COR-L47 (cell line): ENCODE data around the gene HOXD12.

Source experiments
- DNase-seq: peaks from one replicate; lab custom pipeline; 2025; lab: John Stamatoyannopoulos, UW

Gene HOXD12

GRCh38 chr2:176080540-176081375 lies 18.8 kb upstream of the HOXD12 start:
- no peak for DNase-seq

DNA sequence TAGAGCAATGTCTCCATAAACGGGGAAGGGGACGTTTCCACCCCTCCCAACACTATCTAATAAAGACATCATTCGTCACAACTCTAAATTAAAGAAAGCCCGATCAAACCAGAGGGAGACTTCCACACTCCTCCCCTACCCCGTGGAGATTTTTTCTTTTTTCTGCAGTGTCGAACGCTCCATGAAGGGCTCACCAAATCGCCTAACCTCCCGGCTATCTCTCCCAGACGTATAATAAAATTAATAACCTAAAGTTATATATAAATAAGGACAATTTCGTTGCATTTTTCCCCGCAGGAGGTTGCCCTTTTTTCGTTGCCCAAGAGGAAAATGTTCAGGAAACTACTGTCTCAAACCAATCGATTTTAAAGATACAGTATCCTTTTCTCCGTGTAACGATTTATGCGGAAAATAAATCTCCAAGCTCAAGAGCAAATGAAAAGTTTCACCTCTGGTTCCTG lies 18.2 kb upstream of the HOXD12 start:
- no peak for DNase-seq

DNA sequence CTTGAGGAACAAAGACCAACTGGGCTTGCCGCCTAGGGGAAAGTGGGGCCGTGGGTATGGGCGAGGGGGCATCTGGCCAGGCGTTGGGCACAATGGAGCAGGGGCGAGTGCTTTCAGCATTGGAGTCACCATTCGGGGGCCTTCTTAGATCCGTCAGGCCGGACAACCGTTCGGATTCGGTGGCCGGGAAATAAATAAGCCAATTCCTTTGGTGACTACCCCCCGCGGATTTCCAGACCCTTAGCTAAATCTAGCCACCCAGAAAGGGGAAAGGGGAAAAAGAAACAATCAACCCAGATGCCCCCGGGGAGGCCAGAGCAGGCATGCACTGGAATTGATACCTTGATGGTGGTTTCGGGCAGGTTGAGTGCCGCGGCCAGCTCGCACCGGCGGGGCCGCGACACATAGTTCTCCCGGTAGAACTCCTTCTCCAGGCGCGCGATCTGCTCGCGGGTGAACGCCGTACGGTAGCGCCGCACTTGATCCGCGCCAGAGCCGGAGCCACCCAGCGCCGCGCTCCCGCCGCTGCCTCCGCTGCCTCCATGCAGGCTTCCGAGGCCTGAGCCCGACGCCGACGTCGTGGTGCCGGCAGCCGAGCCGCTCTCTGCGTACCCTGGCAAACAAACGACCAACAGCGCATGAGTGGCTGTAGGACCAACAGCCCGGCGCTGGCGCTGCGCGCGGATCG lies 17.6 kb upstream of the HOXD12 start:
- DNase-seq, result no peak

DNA sequence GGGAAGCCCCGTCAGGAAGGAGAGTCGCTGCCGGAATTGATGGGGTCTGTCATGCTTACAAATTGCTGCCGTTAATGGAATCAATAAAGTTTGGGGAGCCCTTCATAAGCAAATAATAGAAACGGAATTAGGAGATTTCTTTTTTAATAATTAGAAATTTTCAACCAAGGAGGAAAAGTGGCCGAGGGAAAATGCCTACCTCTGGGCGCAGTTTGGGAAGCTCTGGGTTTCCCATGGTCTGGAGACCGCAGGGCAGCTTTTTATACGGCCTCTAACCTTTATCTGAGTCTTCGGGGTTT lies 17.1 kb upstream of the HOXD12 start:
- DNase-seq, result no peak

DNA sequence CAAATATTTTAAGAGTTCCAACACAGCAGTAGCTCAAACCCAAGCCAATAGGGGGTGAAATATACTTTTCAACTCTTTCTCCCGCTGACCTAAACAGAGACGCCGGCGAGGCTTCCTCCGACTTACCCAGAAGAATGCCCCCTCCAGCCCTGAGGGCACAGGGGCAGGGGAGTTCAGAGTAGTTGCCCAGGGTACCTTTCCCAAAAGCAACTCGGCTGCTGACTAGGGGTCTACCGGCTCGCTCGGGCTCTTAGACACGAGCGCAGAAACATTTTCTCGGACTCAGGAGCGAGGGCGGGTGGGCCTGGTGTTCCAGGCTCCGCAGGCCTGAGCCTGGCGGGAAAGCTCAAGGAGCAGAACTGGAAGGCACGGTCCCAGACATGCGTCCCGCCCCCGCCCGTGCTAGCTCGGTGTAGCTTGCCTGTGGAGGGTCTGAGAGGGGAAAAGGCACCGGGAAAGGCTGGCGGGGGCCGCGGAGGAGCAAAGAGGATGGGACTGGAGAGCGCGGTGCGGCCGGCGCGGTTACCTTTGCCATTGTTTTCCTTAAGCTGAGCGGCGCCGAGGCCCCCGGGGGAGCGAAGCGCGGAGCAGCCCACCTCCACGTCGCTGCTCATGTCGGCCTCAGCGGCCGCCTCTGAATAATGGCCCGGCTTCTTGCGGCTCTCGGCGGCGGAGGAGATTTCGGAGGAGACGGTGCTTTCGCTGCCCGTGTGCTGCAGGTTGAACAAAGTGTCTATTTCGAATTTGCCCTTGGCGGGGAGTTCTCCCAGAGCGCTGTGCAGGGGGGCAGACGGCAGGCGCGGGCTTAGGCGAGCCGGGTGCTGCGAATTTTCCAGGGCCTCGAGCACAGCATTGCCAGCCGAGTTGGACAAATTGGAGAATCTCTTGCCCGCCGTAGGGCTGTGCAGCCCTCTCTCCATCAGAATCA lies 16.5 kb upstream of the HOXD12 start:
- no peak for DNase-seq

DNA sequence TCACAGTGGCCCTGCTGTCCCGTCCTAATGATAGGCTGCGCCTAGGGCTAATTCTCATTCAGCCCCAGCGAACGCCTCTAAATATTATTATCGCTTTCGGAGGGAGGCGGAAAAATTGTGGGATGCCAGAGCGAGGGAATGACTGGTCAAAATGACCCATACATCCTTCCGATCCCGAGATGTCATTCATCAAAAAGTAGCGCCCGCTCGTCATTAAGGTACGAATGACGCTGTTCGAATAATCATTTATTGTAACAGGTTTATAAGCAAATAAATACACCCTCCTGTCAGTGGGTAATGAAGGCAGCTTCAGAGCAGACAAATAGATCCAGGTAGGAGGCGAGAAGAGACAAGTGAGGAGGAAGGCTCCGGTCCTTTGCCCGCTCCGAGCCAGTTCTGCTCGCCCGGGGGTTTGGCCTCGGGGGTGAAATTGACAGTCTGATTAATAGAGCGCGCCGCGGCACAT lies 15.8 kb upstream of the HOXD12 start, which contains the start of gene EVX2:
Gene EVX2 (minus strand): TSS at position 167 of the 466 bp plus-strand sequence. CDS start 186 bp downstream, outside the sequence.
- no peak for DNase-seq

DNA sequence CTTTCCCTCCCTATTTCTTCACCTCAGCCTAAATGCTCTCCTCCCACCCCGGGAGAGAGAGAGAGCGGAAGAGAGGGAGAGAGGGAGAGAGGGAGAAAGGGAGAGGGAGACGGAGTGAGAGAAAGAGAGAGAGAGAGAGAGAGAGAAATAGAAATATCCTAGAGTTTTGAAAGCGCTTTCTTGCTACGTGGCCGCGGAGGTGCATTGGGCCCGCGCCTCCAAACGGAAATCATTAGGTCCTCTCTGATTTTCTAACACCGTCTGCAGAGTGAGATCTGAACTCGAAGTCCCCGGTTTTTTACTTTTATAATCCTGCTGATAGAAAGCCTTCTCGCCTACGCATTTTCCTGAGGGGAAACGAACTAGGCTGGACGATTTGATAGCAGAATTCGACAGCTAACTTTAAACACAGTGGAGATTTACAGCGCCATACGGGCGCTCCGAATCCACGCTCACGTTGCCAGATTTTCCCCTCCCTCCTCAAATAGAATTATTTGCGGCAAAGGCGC lies 14.9 kb upstream of the HOXD12 start:
- DNase-seq, result no peak

GRCh38 chr2:176085120-176085788 lies 14.3 kb upstream of the HOXD12 start:
- DNase-seq, result no peak

- DNase-seq, result peak; percentile 45
Measured at GRCh38 chr2:176085861-176086771, 13.5 kb upstream of the HOXD12 start.

DNA sequence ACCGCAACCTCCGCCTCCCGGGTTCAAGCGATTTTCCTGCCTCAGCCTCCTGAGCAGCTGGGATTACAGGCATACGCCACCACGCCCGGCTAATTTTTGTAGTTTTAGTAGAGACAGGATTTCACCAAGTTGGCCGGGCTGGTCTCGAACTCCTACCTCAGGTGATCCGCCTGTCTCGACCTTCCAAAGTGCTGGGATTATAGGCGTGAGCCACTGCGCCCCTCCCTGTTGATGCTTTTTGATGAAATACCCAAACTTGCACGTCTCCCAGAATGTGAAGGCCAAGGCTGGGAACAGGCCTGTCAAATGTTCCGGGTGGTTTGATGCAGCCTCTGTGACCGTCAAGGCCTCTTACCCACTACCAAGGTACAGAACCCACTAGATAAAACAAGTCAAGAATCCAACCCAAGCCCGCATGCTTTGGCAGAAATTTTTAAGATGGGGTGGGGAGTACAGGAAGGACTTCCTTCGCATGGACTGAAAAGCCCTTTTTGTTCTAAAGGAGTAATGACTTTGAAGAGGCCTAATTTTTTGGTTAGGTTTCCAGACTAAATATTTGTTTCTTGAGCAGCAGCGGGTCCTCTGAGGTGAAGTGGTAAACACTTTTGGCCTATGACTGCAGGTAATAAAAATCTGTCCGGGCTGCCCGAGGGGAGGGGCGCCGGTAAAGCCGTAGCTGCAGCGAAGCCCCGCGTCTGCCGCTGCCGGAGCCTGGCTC lies 12.1 kb upstream of the HOXD12 start:
- DNase-seq, result no peak

GRCh38 chr2:176088048-176088936 lies 11.3 kb upstream of the HOXD12 start:
- peak; percentile 54 for DNase-seq

DNA sequence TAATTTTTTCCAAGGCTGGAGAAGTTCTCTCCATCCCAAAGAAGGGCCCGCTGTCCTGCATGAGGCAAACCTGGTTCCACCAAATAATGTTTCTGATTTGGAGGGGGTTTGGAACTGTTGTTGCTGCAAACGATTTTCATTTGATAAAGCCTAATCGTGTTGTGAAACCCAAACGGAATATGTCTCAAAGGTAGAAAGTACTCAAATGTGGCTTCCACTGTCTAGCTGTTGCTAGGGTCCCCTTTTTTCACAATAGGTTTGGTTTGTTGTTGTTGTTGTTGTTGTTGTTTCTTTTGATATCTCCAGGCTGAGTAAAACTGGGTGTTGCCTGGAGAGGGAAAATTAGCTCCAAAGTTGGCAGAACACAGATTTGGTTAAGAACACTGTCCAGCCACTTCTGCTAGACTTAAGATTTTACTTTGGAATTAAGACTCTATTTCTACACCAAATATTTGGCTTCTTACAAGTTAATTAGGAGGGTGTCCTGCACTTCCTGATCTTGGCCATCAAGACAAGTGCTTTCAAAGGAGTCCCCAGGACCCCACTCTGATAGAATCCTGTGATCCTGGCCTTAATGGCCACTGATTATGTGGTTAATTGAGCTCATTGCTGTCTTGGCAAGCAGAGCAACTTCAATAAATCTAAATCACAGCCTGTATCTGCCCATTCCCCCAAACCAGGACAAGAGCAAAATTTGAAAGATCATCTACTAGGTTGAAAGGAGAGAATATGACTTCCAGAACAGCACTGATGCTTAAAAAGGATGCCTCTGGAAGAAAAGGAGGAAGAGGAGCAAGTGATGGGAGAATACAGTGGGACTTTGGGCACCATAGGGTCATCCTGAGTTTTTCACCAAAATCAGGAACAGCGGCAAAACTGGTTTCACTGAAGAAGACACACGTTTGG lies 10.4 kb upstream of the HOXD12 start:
- no peak for DNase-seq

DNA sequence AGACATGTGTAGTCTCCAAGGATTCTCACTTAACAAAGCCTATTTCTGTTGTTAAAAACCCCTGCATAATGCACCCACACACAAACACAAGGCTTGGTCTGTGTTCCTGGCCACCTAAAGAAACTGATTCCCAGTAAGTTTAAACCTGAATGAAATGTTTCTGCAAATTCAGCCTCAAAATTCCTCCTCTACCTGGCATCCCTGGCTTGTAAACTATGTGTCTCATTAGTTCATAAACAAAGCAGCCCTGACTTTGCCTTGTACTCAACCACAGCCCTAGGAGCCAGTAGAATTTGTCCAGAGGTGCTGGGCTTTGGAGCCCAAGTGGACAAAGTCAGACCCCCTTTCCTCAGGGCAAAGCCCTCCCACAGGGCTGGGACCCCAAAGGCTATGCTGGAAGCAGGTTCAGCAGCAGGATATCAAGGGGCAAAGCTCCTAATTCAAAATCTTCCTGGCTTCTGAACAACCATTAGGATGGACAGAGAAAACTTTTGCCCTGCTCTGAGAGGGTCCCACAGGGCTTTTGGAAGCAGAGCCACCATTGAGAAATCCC lies 9.7 kb upstream of the HOXD12 start:
- no peak for DNase-seq

GRCh38 chr2:176090862-176091261 lies 8.7 kb upstream of the HOXD12 start:
- no peak for DNase-seq

DNA sequence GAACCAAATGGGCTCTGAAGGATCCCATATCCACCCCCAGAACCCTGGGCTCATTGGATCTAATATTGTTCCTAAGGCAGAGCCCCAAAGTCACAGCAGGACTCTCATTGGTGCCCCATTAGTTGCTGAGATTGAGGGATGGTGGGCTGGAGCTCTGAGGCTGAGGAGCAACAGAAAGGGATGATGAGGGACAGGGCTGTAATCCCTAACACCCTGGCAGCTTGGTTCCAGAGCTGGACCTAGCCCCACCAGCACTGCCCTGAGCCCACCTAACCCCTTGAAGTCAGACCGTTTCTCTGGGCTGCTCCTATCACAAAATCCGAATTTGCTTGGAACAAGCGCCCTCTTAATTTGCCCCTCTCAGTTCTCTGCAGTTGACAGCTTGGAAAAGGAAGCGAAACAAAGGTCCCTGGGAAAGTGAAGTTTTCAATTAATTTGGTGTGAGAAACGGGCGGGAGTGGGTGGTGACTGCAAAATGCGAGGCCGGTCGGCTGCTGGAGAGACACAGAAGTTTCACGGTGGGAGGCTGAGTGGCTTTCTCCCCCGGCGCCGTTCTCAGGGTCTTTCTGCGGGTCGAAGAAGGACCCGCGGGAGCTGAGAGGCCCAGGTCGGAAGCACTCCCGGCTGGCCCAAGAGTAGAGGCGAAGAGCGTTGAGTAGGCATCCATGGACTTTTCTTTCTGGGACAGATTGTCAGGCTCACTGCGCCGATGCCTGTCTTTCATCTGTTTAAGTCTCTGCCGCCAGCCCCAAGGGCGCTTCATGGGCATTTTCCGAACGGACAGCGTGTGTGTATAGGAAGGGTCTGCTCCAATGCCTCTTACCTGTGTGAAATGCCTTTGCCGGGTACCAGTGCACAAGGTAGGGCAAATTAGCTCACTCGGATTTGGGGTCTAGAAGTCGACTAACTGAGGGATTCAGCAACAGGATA lies 8.0 kb upstream of the HOXD12 start:
- no peak for DNase-seq
